Liver (tissue), 9 donors: ENCODE results near the gene VAPB. TPM values are rescaled to one million over a fixed set of nuclear protein-coding genes. Genes with fewer than 3 reads are reported as not detected.

Experiments
- DNase-seq: peaks from one replicate; pipeline ENCODE4 v3.0.0-alpha.2; 2017; ENCODE audit warnings: low spot score
- H3K27ac ChIP-seq, 2 donors: one replicate each; pipeline ENCODE4 v1.7.0; 2013; ENCODE audit warnings: inconsistent platforms in 2 of 2, low read length in 2 of 2, control low read depth in 1 of 2, low read depth in 1 of 2, mild to moderate bottlenecking in 1 of 2
- H3K27me3 ChIP-seq, 4 donors: one replicate each; pipeline versions ENCODE4 v1.6.1 to v1.7.0; 2013; ENCODE audit warnings: low read length in 3 of 4, inconsistent platforms in 1 of 4, mild to moderate bottlenecking in 1 of 4, moderate library complexity in 1 of 4; ENCODE audit not compliant: control insufficient read depth in 4 of 4, insufficient read depth in 4 of 4
- H3K36me3 ChIP-seq, 4 donors: one replicate each; pipeline versions ENCODE4 v1.6.1 to v1.7.0; 2013; ENCODE audit warnings: low read length in 3 of 4, mild to moderate bottlenecking in 3 of 4, low read depth in 1 of 4, moderate library complexity in 1 of 4; ENCODE audit not compliant: control insufficient read depth in 4 of 4, insufficient read depth in 3 of 4
- H3K4me1 ChIP-seq, 4 donors: one replicate each; pipeline versions ENCODE4 v1.6.1 to v1.7.0; 2013; ENCODE audit warnings: low read length in 3 of 4, mild to moderate bottlenecking in 3 of 4, moderate library complexity in 1 of 4; ENCODE audit not compliant: control insufficient read depth in 4 of 4, insufficient read depth in 4 of 4
- H3K4me3 ChIP-seq, 3 donors: one replicate each; pipeline versions ENCODE4 v1.6.1 to v1.7.0; 2013; ENCODE audit warnings: low read length in 3 of 3, control low read depth in 1 of 3, low read depth in 1 of 3, mild to moderate bottlenecking in 1 of 3
- H3K9ac ChIP-seq, 2 donors: one replicate each; pipeline ENCODE4 v1.7.0; 2013; ENCODE audit warnings: low read length in 2 of 2, mild to moderate bottlenecking in 2 of 2, moderate library complexity in 2 of 2, control low read depth in 1 of 2, low read depth in 1 of 2
- H3K9me3 ChIP-seq, 4 donors: one replicate each; pipeline versions ENCODE4 v1.6.1 to v1.7.0; 2013; ENCODE audit warnings: low read length in 3 of 4; ENCODE audit not compliant: control insufficient read depth in 4 of 4
- EGR1 ChIP-seq, 2 donors: IDR thresholded peaks; 2 replicates each; pipeline ENCODE4 v1.6.1; 2016 to 2018; ENCODE audit warnings: antibody characterized with exemption in 2 of 2, low read depth in 2 of 2
- FOXA1 ChIP-seq: IDR thresholded peaks from 2 replicates; pipeline ENCODE4 v1.6.1; 2016; ENCODE audit warnings: antibody characterized with exemption
- FOXA2 ChIP-seq: IDR thresholded peaks from 2 replicates; pipeline ENCODE4 v1.6.1; 2016; ENCODE audit warnings: antibody characterized with exemption
- GABPA ChIP-seq, 2 donors: IDR thresholded peaks in 1 of 2; conservative IDR thresholded peaks in 1 of 2; 2 replicates each; pipeline ENCODE4 v1.6.1; 2016; ENCODE audit warnings: antibody characterized with exemption in 2 of 2, mild to moderate bottlenecking in 1 of 2, moderate library complexity in 1 of 2
- HNF4A ChIP-seq, 2 donors: conservative IDR thresholded peaks; 2 replicates each; pipeline ENCODE4 v1.6.1; 2016; ENCODE audit warnings: antibody characterized with exemption in 2 of 2, mild to moderate bottlenecking in 2 of 2
- HNF4G ChIP-seq: IDR thresholded peaks from 2 replicates; pipeline ENCODE4 v1.6.1; 2016; ENCODE audit warnings: antibody characterized with exemption
- JUND ChIP-seq, 2 donors: IDR thresholded peaks; 2 replicates each; pipeline ENCODE4 v1.6.1; 2016; ENCODE audit warnings: antibody characterized with exemption in 2 of 2
- MAX ChIP-seq: IDR thresholded peaks from 2 replicates; pipeline ENCODE4 v1.6.1; 2016; ENCODE audit warnings: antibody characterized with exemption
- NR2F2 ChIP-seq: IDR thresholded peaks from 2 replicates; pipeline ENCODE4 v1.6.1; 2016; ENCODE audit warnings: antibody characterized with exemption
- RAD21 ChIP-seq, 2 donors: IDR thresholded peaks; 2 replicates each; pipeline ENCODE4 v1.6.1; 2016; ENCODE audit warnings: antibody characterized with exemption in 2 of 2, mild to moderate bottlenecking in 2 of 2
- REST ChIP-seq: IDR thresholded peaks from 2 replicates; pipeline ENCODE4 v1.6.1; 2016; ENCODE audit warnings: antibody characterized with exemption, mild to moderate bottlenecking
- RXRA ChIP-seq, 2 donors: IDR thresholded peaks; 2 replicates each; pipeline ENCODE4 v1.6.1; 2017 to 2018; ENCODE audit warnings: antibody characterized with exemption in 2 of 2, mild to moderate bottlenecking in 1 of 2
- SP1 ChIP-seq: IDR thresholded peaks from 2 replicates; pipeline ENCODE4 v1.6.1; 2018; ENCODE audit warnings: antibody characterized with exemption, mild to moderate bottlenecking
- TAF1 ChIP-seq: conservative IDR thresholded peaks from 2 replicates; pipeline ENCODE4 v1.6.1; 2016; ENCODE audit warnings: antibody characterized with exemption, mild to moderate bottlenecking
- YY1 ChIP-seq: IDR thresholded peaks from 2 replicates; pipeline ENCODE4 v1.6.1; 2016; ENCODE audit warnings: antibody characterized with exemption, mild to moderate bottlenecking
- WGBS: extraction: QIAGEN DNeasy Blood & Tissue Kit; methylation state at CpG from one replicate; pipeline ENCODE4 v1.1.7; 2013; 5-methylcytosine and 5-hydroxymethylcytosine counted together
- polyA plus RNA-seq, 2 donors: library from polyadenylated mRNA; stranded (reverse) in 1 of 2; unstranded in 1 of 2; fragments of 200-250 nt in 1 of 2; fragments of >200 nt in 1 of 2; fragmentation: Nextera tagmentation in 1 of 2; extraction: Ambion mirVana in 1 of 2; gene quantifications; one replicate each; pipeline versions ENCODE4 v1.2.1 to v1.2.3, GENCODE V29; 2013 to 2015
- total RNA-seq, 2 donors: library from RNA; depleted of rRNA; stranded (reverse); fragments of >200 nt; gene quantifications; one replicate each; pipeline ENCODE4 v1.2.3, GENCODE V29; 2014
- TF ChIP-seq, protein P1 (sequence below): IDR thresholded peaks from 2 replicates; pipeline ENCODE4 v1.6.1; 2016; ENCODE audit warnings: antibody characterized with exemption
- TF ChIP-seq, protein P2 (sequence below): fragments of 150-350 bp; IDR thresholded peaks from 2 replicates; pipeline ENCODE4 v1.5.1; 2017; ENCODE audit warnings: improper control_type of control experiment, low read depth, low read length; ENCODE audit not compliant: missing input control
- TF ChIP-seq, protein P3 (sequence below): IDR thresholded peaks from 2 replicates; pipeline ENCODE4 v1.6.1; 2016; ENCODE audit warnings: antibody characterized with exemption
- donor health status: healthy.
- donor health status: healthy.
- donor health status: healthy.
- donor health status: healthy.
- donor health status: healthy.

Gene VAPB
- total and polyA plus RNA-seq, 4 donors, result 12.2 to 21.7 (median 18.5) TPM

GRCh38 chr20:58496429-58496769 lies 107.4 kb downstream of the VAPB start:
- TF ChIP-seq HNF4A (conservative IDR thresholded peaks at IDR 0.05) (no peak), TAF1 (no peak), YY1 (no peak), JUND (IDR thresholded peaks at IDR 0.05) (no peak), MAX (no peak), RAD21 (IDR thresholded peaks at IDR 0.05) (no peak), EGR1 (IDR thresholded peaks at IDR 0.05; ENCODE audit: low read depth in 2 of 2) (no peak), GABPA (IDR thresholded peaks at IDR 0.05 in 1 of 2, conservative IDR thresholded peaks at IDR 0.05 in 1 of 2) (no peak), HNF4G (no peak), NR2F2 (no peak), REST (no peak), SP1 (no peak), RXRA (IDR thresholded peaks at IDR 0.05) (no peak), FOXA2 (no peak), FOXA1 (no peak)
- TF ChIP-seq, protein P1, sequence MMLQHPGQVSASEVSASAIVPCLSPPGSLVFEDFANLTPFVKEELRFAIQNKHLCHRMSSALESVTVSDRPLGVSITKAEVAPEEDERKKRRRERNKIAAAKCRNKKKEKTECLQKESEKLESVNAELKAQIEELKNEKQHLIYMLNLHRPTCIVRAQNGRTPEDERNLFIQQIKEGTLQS, result no peak
- TF ChIP-seq, protein P2, sequence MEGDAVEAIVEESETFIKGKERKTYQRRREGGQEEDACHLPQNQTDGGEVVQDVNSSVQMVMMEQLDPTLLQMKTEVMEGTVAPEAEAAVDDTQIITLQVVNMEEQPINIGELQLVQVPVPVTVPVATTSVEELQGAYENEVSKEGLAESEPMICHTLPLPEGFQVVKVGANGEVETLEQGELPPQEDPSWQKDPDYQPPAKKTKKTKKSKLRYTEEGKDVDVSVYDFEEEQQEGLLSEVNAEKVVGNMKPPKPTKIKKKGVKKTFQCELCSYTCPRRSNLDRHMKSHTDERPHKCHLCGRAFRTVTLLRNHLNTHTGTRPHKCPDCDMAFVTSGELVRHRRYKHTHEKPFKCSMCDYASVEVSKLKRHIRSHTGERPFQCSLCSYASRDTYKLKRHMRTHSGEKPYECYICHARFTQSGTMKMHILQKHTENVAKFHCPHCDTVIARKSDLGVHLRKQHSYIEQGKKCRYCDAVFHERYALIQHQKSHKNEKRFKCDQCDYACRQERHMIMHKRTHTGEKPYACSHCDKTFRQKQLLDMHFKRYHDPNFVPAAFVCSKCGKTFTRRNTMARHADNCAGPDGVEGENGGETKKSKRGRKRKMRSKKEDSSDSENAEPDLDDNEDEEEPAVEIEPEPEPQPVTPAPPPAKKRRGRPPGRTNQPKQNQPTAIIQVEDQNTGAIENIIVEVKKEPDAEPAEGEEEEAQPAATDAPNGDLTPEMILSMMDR, result no peak
- TF ChIP-seq, protein P3, sequence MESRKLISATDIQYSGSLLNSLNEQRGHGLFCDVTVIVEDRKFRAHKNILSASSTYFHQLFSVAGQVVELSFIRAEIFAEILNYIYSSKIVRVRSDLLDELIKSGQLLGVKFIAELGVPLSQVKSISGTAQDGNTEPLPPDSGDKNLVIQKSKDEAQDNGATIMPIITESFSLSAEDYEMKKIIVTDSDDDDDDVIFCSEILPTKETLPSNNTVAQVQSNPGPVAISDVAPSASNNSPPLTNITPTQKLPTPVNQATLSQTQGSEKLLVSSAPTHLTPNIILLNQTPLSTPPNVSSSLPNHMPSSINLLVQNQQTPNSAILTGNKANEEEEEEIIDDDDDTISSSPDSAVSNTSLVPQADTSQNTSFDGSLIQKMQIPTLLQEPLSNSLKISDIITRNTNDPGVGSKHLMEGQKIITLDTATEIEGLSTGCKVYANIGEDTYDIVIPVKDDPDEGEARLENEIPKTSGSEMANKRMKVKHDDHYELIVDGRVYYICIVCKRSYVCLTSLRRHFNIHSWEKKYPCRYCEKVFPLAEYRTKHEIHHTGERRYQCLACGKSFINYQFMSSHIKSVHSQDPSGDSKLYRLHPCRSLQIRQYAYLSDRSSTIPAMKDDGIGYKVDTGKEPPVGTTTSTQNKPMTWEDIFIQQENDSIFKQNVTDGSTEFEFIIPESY, result no peak
- no peak overlapping the region for H3K9ac ChIP-seq
- no peaks in the 10 kb centered on the region for H3K27me3 ChIP-seq
- no peak for DNase-seq
- no peaks in the 10 kb centered on the region for H3K36me3 ChIP-seq
- no peaks in the 10 kb centered on the region for H3K4me1 ChIP-seq
- WGBS, result 91% methylated on average over 6 of the region's 6 CpGs
- peaks cover 0 to 6% (median under 1%) of the 10 kb centered on the region in 4 donors for H3K9me3 ChIP-seq
- no peak overlapping the region for H3K4me3 ChIP-seq
- no peak overlapping the region for H3K27ac ChIP-seq
